ENCODE data around the gene SEPTIN8.

The SEPTIN8 gene

GRCh38 chr5:132768485-132768868 is 8.6 kb downstream of the SEPTIN8 start:
- Histone ChIP-seq H3K36me3 (ENCODE audit: insufficient read depth, low read length) (peaks cover 17% of the 10 kb centered on the region), H4K20me1 (ENCODE audit: insufficient read depth, low read length) (peaks cover 48% of the 10 kb centered on the region), H3K9me3 (ENCODE audit: insufficient read depth, low read length, severe bottlenecking) (no peaks in the 10 kb centered on the region), H3K79me2 (ENCODE audit: insufficient read depth, low read length) (peaks cover 30% of the 10 kb centered on the region), H3K9ac (ENCODE audit: low read depth, low read length) (no peak overlapping the region), H3K27ac (ENCODE audit: low read length) (no peak overlapping the region), H3K4me3 (ENCODE audit: low read depth in 1 of 2, low read length in 2 of 2) (no peak overlapping the region), H3K27me3 (ENCODE audit: insufficient read depth, low read length, poor library complexity) (no peaks in the 10 kb centered on the region), H3K4me1 (ENCODE audit: insufficient read depth, low read length) (no peaks in the 10 kb centered on the region; the same call in 1 of the 2 replicates), H3K4me2 (ENCODE audit: insufficient read depth, low read length) (no peak overlapping the region), H2AFZ (ENCODE audit: low read depth, low read length) (no peak overlapping the region)
- TF ChIP-seq EZH2 (IDR thresholded peaks at IDR 0.05; ENCODE audit: borderline replicate concordance, low read depth, low read length, severe bottlenecking) (no peak), CTCF (IDR thresholded peaks at IDR 0.05; ENCODE audit: borderline replicate concordance, extremely low read depth, low read length, poor library complexity, severe bottlenecking) (no peak)
- no peak for ATAC-seq (ENCODE audit: insufficient read depth, low read depth)
- no peak for DNase-seq

GRCh38 chr5:132767150-132767549 is 9.9 kb downstream of the SEPTIN8 start:
- H2AFZ ChIP-seq (ENCODE audit: low read depth, low read length), result no peak overlapping the region
- no peak overlapping the region for H3K4me3 ChIP-seq (ENCODE audit: low read depth in 1 of 2, low read length in 2 of 2)
- H3K36me3 ChIP-seq (ENCODE audit: insufficient read depth, low read length), result peaks cover 30% of the 10 kb centered on the region
- H3K79me2 ChIP-seq (ENCODE audit: insufficient read depth, low read length), result peaks cover 30% of the 10 kb centered on the region
- H3K27ac ChIP-seq (ENCODE audit: low read length), result no peak overlapping the region
- no peak for TF ChIP-seq CTCF (IDR thresholded peaks at IDR 0.05; ENCODE audit: borderline replicate concordance, extremely low read depth, low read length, poor library complexity, severe bottlenecking)
- TF ChIP-seq EZH2 (IDR thresholded peaks at IDR 0.05; ENCODE audit: borderline replicate concordance, low read depth, low read length, severe bottlenecking), result no peak
- H3K9ac ChIP-seq (ENCODE audit: low read depth, low read length), result no peak overlapping the region
- H3K4me1 ChIP-seq (ENCODE audit: insufficient read depth, low read length), result no peaks in the 10 kb centered on the region; the same call in 1 of the 2 replicates
- H4K20me1 ChIP-seq (ENCODE audit: insufficient read depth, low read length), result peaks cover 40% of the 10 kb centered on the region
- no peaks in the 10 kb centered on the region for H3K27me3 ChIP-seq (ENCODE audit: insufficient read depth, low read length, poor library complexity)
- H3K4me2 ChIP-seq (ENCODE audit: insufficient read depth, low read length), result no peak overlapping the region
- no peak for DNase-seq
- H3K9me3 ChIP-seq (ENCODE audit: insufficient read depth, low read length, severe bottlenecking), result no peaks in the 10 kb centered on the region
- ATAC-seq (ENCODE audit: insufficient read depth, low read depth), result no peak

- Histone ChIP-seq H4K20me1 (ENCODE audit: insufficient read depth, low read length) (peaks cover 39% of the 10 kb centered on the region), H2AFZ (ENCODE audit: low read depth, low read length) (no peak overlapping the region), H3K4me1 (ENCODE audit: insufficient read depth, low read length) (no peaks in the 10 kb centered on the region; the same call in 1 of the 2 replicates), H3K4me2 (ENCODE audit: insufficient read depth, low read length) (no peak overlapping the region), H3K79me2 (ENCODE audit: insufficient read depth, low read length) (peaks cover 28% of the 10 kb centered on the region), H3K27ac (ENCODE audit: low read length) (no peak overlapping the region), H3K9me3 (ENCODE audit: insufficient read depth, low read length, severe bottlenecking) (no peaks in the 10 kb centered on the region), H3K36me3 (ENCODE audit: insufficient read depth, low read length) (peaks cover 35% of the 10 kb centered on the region), H3K4me3 (ENCODE audit: low read depth in 1 of 2, low read length in 2 of 2) (no peak overlapping the region), H3K9ac (ENCODE audit: low read depth, low read length) (no peak overlapping the region), H3K27me3 (ENCODE audit: insufficient read depth, low read length, poor library complexity) (no peaks in the 10 kb centered on the region)
- DNase-seq, result no peak
- no peak for ATAC-seq (ENCODE audit: insufficient read depth, low read depth)
- no peak for TF ChIP-seq EZH2 (IDR thresholded peaks at IDR 0.05; ENCODE audit: borderline replicate concordance, low read depth, low read length, severe bottlenecking)
- no peak for TF ChIP-seq CTCF (IDR thresholded peaks at IDR 0.05; ENCODE audit: borderline replicate concordance, extremely low read depth, low read length, poor library complexity, severe bottlenecking)
Measured at GRCh38 chr5:132766806-132767055, 10.3 kb downstream of the SEPTIN8 start.
